Left colon (tissue), 2 donors: ENCODE measurements around the gene TOP3A. TPM values are rescaled to one million over a fixed set of nuclear protein-coding genes. Genes with fewer than 3 reads are reported as not detected.

Experiments used
- ATAC-seq: fragments of 200-7000 bp; cut with Tn5 transposase; one replicate; pipeline ENCODE4 v1.9.1; 2020; ENCODE audit warnings: mild to moderate bottlenecking, moderate library complexity
- DNase-seq, 2 donors: peaks; one replicate each; pipeline ENCODE4 v3.0.0-alpha.2; 2020
- intact Hi-C, 2 donors: fragments of 100-400 bp; cut with DNase I in 1 of 2; cut with micrococcal nuclease in 1 of 2; formaldehyde crosslinking; loops; one replicate each; pipeline versions ENCODE4 v1.11.2 to v1.14.0; 2022; cut with DNase I, micrococcal nuclease
- total RNA-seq, 2 donors: library from RNA; stranded (reverse); fragmentation: NEBNext Ultra II Directional; extraction: Animal tissue kit (Norgen Biotek cat#: 25700); gene quantifications; one replicate each; pipeline ENCODE4 v1.2.1, GENCODE V29; 2021
- donor health status: DM: no; HTN: no; CAD: no.
- donor health status: DM: yes; HTN: yes; CAD: no.

TOP3A gene
- total RNA-seq, 2 donors from 2014 or later: 22.0 to 23.3 TPM

GRCh38 chr17:18246109-18246725, 68.6 kb downstream of the TOP3A start:
- DNase-seq: no peak
- ATAC-seq: no peak
- intact Hi-C loops: no loop called here

- intact Hi-C loops: no loop called here
- no peak for DNase-seq
- no peak for ATAC-seq
Observed at GRCh38 chr17:18245038-18245776, 69.6 kb downstream of the TOP3A start.

GRCh38 chr17:18241229-18241871, 73.4 kb downstream of the TOP3A start:
- DNase-seq (no peak), ATAC-seq (no peak)
- intact Hi-C loops: no loop called here

- intact Hi-C loops: no loop called here
- no peak for ATAC-seq
- DNase-seq: no peak
Observed at GRCh38 chr17:18240449-18240848, 74.3 kb downstream of the TOP3A start.

GRCh38 chr17:18238299-18238698, 76.5 kb downstream of the TOP3A start:
- DNase-seq (no peak), ATAC-seq (no peak)
- intact Hi-C loops: no loop called here

- no peak for DNase-seq
- no peak for ATAC-seq
- intact Hi-C loops: no loop called here
Observed at GRCh38 chr17:18237461-18237860, 77.3 kb downstream of the TOP3A start.

GRCh38 chr17:18236494-18236893, 78.3 kb downstream of the TOP3A start:
- DNase-seq (no peak), ATAC-seq (no peak)
- intact Hi-C loops: no loop called here

GRCh38 chr17:18235743-18236256, 79.0 kb downstream of the TOP3A start:
- ATAC-seq (no peak), DNase-seq (no peak)
- intact Hi-C loops: no loop called here

GRCh38 chr17:18234853-18235380, 79.9 kb downstream of the TOP3A start:
- DNase-seq (no peak), ATAC-seq (no peak)
- intact Hi-C loops: no loop called here

- DNase-seq: no peak
- no peak for ATAC-seq
- intact Hi-C loops: no loop called here
Observed at GRCh38 chr17:18233803-18234518, 80.8 kb downstream of the TOP3A start.

- ATAC-seq (no peak), DNase-seq (no peak)
- intact Hi-C loops: no loop called here
Observed at GRCh38 chr17:18231164-18231563, 83.6 kb downstream of the TOP3A start.

- ATAC-seq (no peak), DNase-seq (no peak)
- intact Hi-C loops: no loop called here
Observed at GRCh38 chr17:18230288-18231141, 84.3 kb downstream of the TOP3A start.

- no peak for DNase-seq
- intact Hi-C loops: no loop called here
- ATAC-seq: no peak
Observed at GRCh38 chr17:18229771-18230170, 85.0 kb downstream of the TOP3A start.

GRCh38 chr17:18229254-18229653, 85.5 kb downstream of the TOP3A start:
- intact Hi-C loops: no loop called here
- no peak for DNase-seq
- ATAC-seq: no peak

- intact Hi-C loops: no loop called here
- DNase-seq (no peak), ATAC-seq (no peak)
Observed at GRCh38 chr17:18228176-18228682, 86.6 kb downstream of the TOP3A start.

- DNase-seq (no peak), ATAC-seq (no peak)
- intact Hi-C loops: no loop called here
Observed at GRCh38 chr17:18227635-18228034, 87.2 kb downstream of the TOP3A start.

GRCh38 chr17:18226284-18226945, 88.4 kb downstream of the TOP3A start:
- ATAC-seq: no peak
- peak in 1 of 2 donors; percentile 23 for DNase-seq
- intact Hi-C loops: no loop called here
